HepG2 (cell line): ENCODE results near the gene PIP4K2C. TPM values are rescaled to one million over a fixed set of nuclear protein-coding genes. Genes with fewer than 3 reads are reported as not detected.

Experiments used
- GATAD2A ChIP-seq: IDR thresholded peaks from 2 replicates; pipeline ENCODE4 v1.6.1; 2016
- GMEB2 ChIP-seq: IDR thresholded peaks from 2 replicates; pipeline ENCODE4 v1.6.1; 2016; ENCODE audit warnings: missing biosample characterization, missing genetic modification reagents, low read depth
- IRF9 ChIP-seq: sonication (generic); formaldehyde crosslinking; IDR thresholded peaks from 2 replicates; pipeline ENCODE4 v1.8.0; 2022; ENCODE audit warnings: missing genetic modification reagents, mild to moderate bottlenecking, borderline replicate concordance
- MATR3 ChIP-seq: sonication (generic); formaldehyde crosslinking; IDR thresholded peaks from 2 replicates; pipeline ENCODE4 v1.4.0; 2020; ENCODE audit warnings: missing genetic modification reagents
- NFKBIZ ChIP-seq: IDR thresholded peaks from 2 replicates; pipeline ENCODE4 v1.6.1; 2018; ENCODE audit warnings: missing genetic modification reagents, missing compliant biosample characterization
- NR1H2 ChIP-seq: sonication (generic); formaldehyde crosslinking; IDR thresholded peaks from 2 replicates; pipeline ENCODE4 v1.8.1; 2022; ENCODE audit warnings: low read depth, missing genetic modification reagents, borderline replicate concordance
- NRL ChIP-seq: sonication (generic); formaldehyde crosslinking; IDR thresholded peaks from 2 replicates; pipeline ENCODE4 v1.5.0; 2020; ENCODE audit warnings: missing genetic modification reagents, mild to moderate bottlenecking, moderate library complexity, borderline replicate concordance
- ONECUT2 ChIP-seq: sonication (generic); formaldehyde crosslinking; IDR thresholded peaks from 2 replicates; pipeline ENCODE4 v1.4.0; 2020; ENCODE audit warnings: missing genetic modification reagents
- PAF1 ChIP-seq: IDR thresholded peaks from 2 replicates; pipeline ENCODE4 v1.6.1; 2016; ENCODE audit warnings: missing genetic modification reagents, missing compliant biosample characterization
- PRPF4 ChIP-seq: fragments of 200-400 bp; formaldehyde crosslinking; IDR thresholded peaks from 2 replicates; pipeline ENCODE4 v1.6.1; 2016; ENCODE audit warnings: low read length, low read depth; ENCODE audit not compliant: poor library complexity, severe bottlenecking
- SAP130 ChIP-seq: IDR thresholded peaks from 2 replicates; pipeline ENCODE4 v1.6.1; 2016; ENCODE audit warnings: low read depth
- SMARCE1 ChIP-seq: fragments of 450-650 bp; IDR thresholded peaks from 2 replicates; pipeline ENCODE4 v1.6.1; 2017; ENCODE audit warnings: borderline replicate concordance
- YY1 ChIP-seq: IDR thresholded peaks from 2 replicates; pipeline ENCODE4 v1.6.1; 2011; ENCODE audit warnings: low read length, low read depth, moderate library complexity, mild to moderate bottlenecking; ENCODE audit not compliant: insufficient read depth, insufficient replicate concordance
- ZIK1 ChIP-seq: sonication (generic); formaldehyde crosslinking; IDR thresholded peaks from 2 replicates; pipeline ENCODE4 v1.5.0; 2020; ENCODE audit warnings: mild to moderate bottlenecking, low read depth, missing genetic modification reagents, borderline replicate concordance
- ZKSCAN5 ChIP-seq: sonication (generic); formaldehyde crosslinking; IDR thresholded peaks from 2 replicates; pipeline ENCODE4 v1.5.1; 2020; ENCODE audit warnings: mild to moderate bottlenecking, missing genetic modification reagents
- ZNF101 ChIP-seq: sonication (generic); formaldehyde crosslinking; IDR thresholded peaks from 2 replicates; pipeline ENCODE4 v1.4.0; 2020; ENCODE audit warnings: mild to moderate bottlenecking, low read depth, missing genetic modification reagents, borderline replicate concordance
- ZNF263 ChIP-seq: sonication (generic); formaldehyde crosslinking; IDR thresholded peaks from 2 replicates; pipeline ENCODE4 v1.4.0; 2020; ENCODE audit warnings: missing genetic modification reagents
- ZNF432 ChIP-seq: sonication (generic); formaldehyde crosslinking; IDR thresholded peaks from 2 replicates; pipeline ENCODE4 v1.5.0; 2020; ENCODE audit warnings: missing genetic modification reagents, mild to moderate bottlenecking, borderline replicate concordance
- ZNF577 ChIP-seq: sonication (generic); formaldehyde crosslinking; IDR thresholded peaks from 2 replicates; pipeline ENCODE4 v1.4.0; 2020; ENCODE audit warnings: mild to moderate bottlenecking, low read depth, missing genetic modification reagents, borderline replicate concordance
- ZNF639 ChIP-seq: conservative IDR thresholded peaks from 2 replicates; pipeline ENCODE4 v1.6.1; 2018; ENCODE audit warnings: missing genetic modification reagents
- ZNF740 ChIP-seq: sonication (generic); formaldehyde crosslinking; IDR thresholded peaks from 2 replicates; pipeline ENCODE4 v1.4.0; 2020; ENCODE audit warnings: missing genetic modification reagents
- ZNF749 ChIP-seq: sonication (generic); formaldehyde crosslinking; IDR thresholded peaks from 2 replicates; pipeline ENCODE4 v1.8.0; 2022; ENCODE audit warnings: mild to moderate bottlenecking, missing genetic modification reagents, moderate library complexity, borderline replicate concordance
- polyA plus RNA-seq, 8 experiments: library from polyadenylated mRNA; depleted of rRNA in 3 of 8; stranded (reverse) in 7 of 8; unstranded in 1 of 8; fragments of >200 nt; fragmentation: Illumina TruSeq in 4 of 8; extraction: Trizol in 4 of 8; gene quantifications; 2 replicates each; pipeline versions ENCODE4 v1.2.1 to v1.2.3, GENCODE V29; 2011 to 2016; ENCODE audit warnings: low read depth in 4 of 8, missing spikeins in 1 of 8, mixed read lengths in 1 of 8; ENCODE audit not compliant: insufficient read depth in 1 of 8
- total RNA-seq, 5 experiments: library from RNA; depleted of rRNA; stranded (reverse); fragments of >200 nt; fragmentation: Illumina TruSeq; extraction: Trizol; gene quantifications; 2 replicates each; pipeline ENCODE4 v1.2.3, GENCODE V29; 2016; ENCODE audit warnings: low read depth in 1 of 5
- TF ChIP-seq, protein P1 (sequence below): sonication (generic); formaldehyde crosslinking; IDR thresholded peaks from 2 replicates; pipeline ENCODE4 v1.5.1; 2020; ENCODE audit warnings: missing genetic modification reagents, mild to moderate bottlenecking, borderline replicate concordance
- TF ChIP-seq, protein P2 (sequence below): IDR thresholded peaks from 2 replicates; pipeline ENCODE4 v1.6.1; 2018; ENCODE audit warnings: missing genetic modification reagents, mild to moderate bottlenecking, missing compliant biosample characterization

Gene PIP4K2C
- total and polyA plus RNA-seq, 2 of the 13 experiments (the other 11 are each of a cell fraction or from before 2014, with no cell fraction given), result 23.3 to 26.4 TPM

GRCh38 chr12:57632073-57632957 lies 41.3 kb downstream of the PIP4K2C start (continued):
- TF ChIP-seq ZNF577 (CRISPR knock-in tag) (no peak), ZNF432 (CRISPR knock-in tag) (no peak), PAF1 (no peak), NR1H2 (CRISPR knock-in tag) (no peak), ZNF101 (CRISPR knock-in tag) (no peak), NFKBIZ (CRISPR knock-in tag) (no peak), NRL (CRISPR knock-in tag) (no peak), ZIK1 (CRISPR knock-in tag) (no peak), ZNF749 (CRISPR knock-in tag) (no peak), GMEB2 (no peak), IRF9 (no peak), ZNF639 (CRISPR knock-in tag) (no peak), ZNF740 (CRISPR knock-in tag) (no peak), SAP130 (CRISPR knock-in tag) (0 out of 2 replicates have a peak, but pooled peaks have one; percentile 32), PRPF4 (no peak), MATR3 (no peak), ZKSCAN5 (no peak), ONECUT2 (CRISPR knock-in tag) (no peak), GATAD2A (0 out of 2 replicates have a peak, but pooled peaks have one; percentile 10), YY1 (no peak), ZNF263 (CRISPR knock-in tag) (peak; percentile 14; the same call in 1 of the 2 replicates), SMARCE1 (no peak)
- TF ChIP-seq, protein P1, sequence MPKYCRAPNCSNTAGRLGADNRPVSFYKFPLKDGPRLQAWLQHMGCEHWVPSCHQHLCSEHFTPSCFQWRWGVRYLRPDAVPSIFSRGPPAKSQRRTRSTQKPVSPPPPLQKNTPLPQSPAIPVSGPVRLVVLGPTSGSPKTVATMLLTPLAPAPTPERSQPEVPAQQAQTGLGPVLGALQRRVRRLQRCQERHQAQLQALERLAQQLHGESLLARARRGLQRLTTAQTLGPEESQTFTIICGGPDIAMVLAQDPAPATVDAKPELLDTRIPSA (CRISPR knock-in tag), result no peak
- TF ChIP-seq, protein P2, sequence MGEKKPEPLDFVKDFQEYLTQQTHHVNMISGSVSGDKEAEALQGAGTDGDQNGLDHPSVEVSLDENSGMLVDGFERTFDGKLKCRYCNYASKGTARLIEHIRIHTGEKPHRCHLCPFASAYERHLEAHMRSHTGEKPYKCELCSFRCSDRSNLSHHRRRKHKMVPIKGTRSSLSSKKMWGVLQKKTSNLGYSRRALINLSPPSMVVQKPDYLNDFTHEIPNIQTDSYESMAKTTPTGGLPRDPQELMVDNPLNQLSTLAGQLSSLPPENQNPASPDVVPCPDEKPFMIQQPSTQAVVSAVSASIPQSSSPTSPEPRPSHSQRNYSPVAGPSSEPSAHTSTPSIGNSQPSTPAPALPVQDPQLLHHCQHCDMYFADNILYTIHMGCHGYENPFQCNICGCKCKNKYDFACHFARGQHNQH, result no peak
